Measurements from ENCODE around the gene MRPL44.
A peak's percentile ranks its signal among the peaks of the same experiment; 100 is the strongest.

MRPL44 gene

DNA sequence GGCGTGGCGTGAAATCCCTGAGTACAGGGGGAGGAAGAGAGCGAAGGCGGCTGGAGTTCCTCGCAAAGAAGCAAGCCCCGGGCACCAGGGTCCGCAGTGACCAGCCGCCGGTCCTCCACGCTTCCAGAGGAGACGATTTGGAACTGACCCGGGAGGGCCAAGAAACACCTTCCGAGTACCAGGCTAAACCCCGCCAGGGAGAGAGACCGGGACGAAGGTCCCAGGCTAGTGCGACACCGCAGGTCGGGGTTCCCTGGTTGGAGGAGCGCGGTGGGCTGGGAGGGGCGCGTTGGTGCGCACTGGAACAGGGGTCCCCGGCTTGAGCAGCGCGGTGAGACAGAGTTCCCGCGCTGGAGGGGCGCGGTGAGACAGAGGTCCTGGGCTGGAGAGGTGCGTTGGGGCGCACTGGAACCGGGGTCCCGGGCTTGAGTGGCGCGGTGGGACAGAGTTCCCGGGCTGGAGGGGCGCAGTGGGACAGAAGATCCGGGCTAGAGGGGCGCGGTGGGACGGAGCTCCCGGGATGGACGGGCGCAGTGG is 13.0 kb upstream of the MRPL44 start:
- peak; percentile 21 for DNase-seq (ENCODE audit: low read depth)
- peak overlapping the region; percentile 84 for H3K4me3 ChIP-seq (ENCODE audit: low read length)
- no peak for TF ChIP-seq CTCF (IDR thresholded peaks at IDR 0.05; ENCODE audit: insufficient read depth, low read depth, low read length, missing control alignments)

DNA sequence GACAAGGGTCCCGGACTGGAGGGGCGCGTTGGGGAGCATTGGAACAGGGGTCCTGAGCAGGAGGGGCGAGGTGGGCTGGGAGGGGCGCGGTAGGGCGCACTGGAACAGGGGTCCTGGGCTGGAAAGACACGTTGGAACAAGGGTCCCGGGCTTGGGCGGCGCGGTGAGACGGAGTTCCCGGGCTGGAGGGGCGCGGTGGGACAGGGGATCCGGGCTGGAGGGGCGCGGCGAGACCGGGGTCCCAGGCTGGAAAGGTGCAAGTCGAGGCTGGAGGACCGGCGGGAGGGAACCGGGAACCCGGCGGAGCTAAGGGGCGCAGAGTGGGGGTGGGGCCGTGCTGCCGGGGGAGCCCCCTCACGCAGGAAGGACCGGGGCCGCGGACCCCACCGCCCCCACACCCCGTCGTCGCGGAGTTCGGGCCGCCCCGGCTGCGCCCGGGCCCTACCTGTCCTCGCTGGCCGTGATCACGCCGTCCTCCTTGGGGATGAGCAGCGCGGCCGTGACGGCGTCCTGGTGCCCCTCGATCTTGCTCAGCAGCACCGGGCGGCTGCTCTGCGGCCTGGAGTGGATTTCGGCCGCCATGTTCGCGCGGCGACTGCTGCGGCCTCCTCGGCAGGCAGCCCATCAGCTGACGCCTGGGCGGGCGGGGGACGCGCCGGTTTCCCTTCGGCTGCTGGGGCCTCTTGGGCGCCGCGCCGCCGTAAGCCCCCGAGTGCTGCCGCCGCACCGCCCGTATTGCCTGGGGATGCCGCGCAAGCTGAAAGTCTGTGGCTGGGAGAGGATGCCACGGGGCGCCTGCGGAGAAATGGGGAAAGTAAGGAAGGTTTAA is 12.3 kb upstream of the MRPL44 start, which contains the start of gene WDFY1:
Gene WDFY1, minus strand, starts transcription at position 633 of the 829 bp plus-strand sequence. Its CDS starts 51 bp downstream, at position 582.
- H3K4me3 ChIP-seq (ENCODE audit: low read length), result peak within 1 kb of the TSS; percentile 84

DNA sequence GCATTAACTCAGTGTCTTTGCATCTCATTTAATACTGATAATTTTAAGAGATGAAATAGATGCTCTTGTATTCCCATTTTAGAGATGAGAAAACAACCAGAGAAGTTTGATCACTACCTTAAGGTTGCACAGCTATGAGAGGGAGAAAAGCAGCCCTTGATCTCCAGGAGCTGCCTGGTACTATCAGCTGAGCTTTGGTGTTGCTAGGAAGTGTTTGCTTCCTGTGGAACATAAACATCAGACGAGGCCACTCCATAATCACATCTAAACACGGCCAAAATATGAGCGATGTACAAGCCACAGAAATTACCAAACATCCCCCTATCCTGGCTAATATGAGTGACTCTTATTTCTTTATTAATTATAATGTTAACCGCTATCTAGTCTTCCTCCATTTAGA is 11.5 kb upstream of the MRPL44 start:
- DNase-seq (ENCODE audit: low read depth), result no peak
- TF ChIP-seq CTCF (IDR thresholded peaks at IDR 0.05; ENCODE audit: insufficient read depth, low read depth, low read length, missing control alignments), result no peak
- H3K4me3 ChIP-seq (ENCODE audit: low read length), result no peak overlapping the region

More for the DNA sequence above, 12.3 kb upstream of the MRPL44 start, which contains the start of gene WDFY1:
- no peak for TF ChIP-seq CTCF (IDR thresholded peaks at IDR 0.05; ENCODE audit: insufficient read depth, low read depth, low read length, missing control alignments)
- DNase-seq (ENCODE audit: low read depth), result peak; percentile 90

GRCh38 chr2:223947711-223948205 is 9.5 kb upstream of the MRPL44 start:
- DNase-seq (ENCODE audit: low read depth), result peak; percentile 14
- no peak for TF ChIP-seq CTCF (IDR thresholded peaks at IDR 0.05; ENCODE audit: insufficient read depth, low read depth, low read length, missing control alignments)

GRCh38 chr2:223949241-223949840 is 7.9 kb upstream of the MRPL44 start:
- DNase-seq (ENCODE audit: low read depth), result no peak
- no peak for TF ChIP-seq CTCF (IDR thresholded peaks at IDR 0.05; ENCODE audit: insufficient read depth, low read depth, low read length, missing control alignments)

More at GRCh38 chr2:223947711-223948205, 9.5 kb upstream of the MRPL44 start:
- H3K4me3 ChIP-seq (ENCODE audit: low read length), result no peak overlapping the region

DNA sequence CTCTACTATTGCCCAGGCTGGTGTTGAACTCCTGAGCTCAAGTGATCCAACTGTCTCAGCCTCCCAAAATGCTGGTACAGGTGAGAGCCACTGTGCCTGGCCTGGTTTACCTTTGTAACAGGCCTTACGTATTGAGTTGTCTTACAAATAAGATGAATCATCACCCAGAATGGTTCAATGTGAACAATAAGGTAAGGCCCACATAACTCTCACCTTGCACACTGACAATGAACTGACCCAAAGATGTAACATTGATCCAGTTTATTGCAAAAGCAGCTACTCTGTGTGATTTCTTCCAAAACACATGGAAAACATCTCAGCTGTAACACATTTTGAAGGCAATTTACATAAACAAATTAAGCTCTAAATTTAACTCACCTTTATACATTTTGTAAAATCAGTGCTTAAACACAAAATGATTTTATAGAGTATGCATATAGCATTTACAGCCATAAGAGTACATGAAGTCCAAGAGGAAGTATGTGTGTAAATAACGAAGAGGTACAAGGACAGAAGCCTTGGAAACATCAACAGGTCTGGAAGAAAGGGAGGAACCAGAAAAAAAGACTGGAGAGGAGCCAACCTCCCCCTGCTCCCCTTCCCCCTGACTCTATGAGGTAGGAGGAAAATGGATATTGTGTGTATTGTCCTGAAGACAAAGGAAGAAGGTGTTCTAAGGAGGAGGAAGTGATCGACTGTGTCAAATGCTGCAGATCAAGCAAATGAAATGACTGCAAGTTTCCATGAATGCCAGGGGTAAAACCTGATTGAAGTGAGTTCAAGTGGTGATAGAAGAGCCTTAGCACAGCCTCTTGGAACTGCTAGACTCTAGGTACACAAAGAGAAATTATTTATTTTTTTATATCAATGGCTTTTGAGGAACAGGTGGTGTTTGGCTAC is 6.6 kb upstream of the MRPL44 start:
- peak; percentile 58 for DNase-seq (ENCODE audit: low read depth)
- TF ChIP-seq CTCF (IDR thresholded peaks at IDR 0.05; ENCODE audit: insufficient read depth, low read depth, low read length, missing control alignments), result no peak
- H3K4me3 ChIP-seq (ENCODE audit: low read length), result no peak overlapping the region

More at GRCh38 chr2:223949241-223949840, 7.9 kb upstream of the MRPL44 start:
- no peak overlapping the region for H3K4me3 ChIP-seq (ENCODE audit: low read length)
